ENCODE data around the gene RAB17. TPM values are rescaled to one million over a fixed set of nuclear protein-coding genes. Genes with fewer than 3 reads are reported as not detected.

The RAB17 gene
- total RNA-seq, 5 donors from 2014 or later (not counting 1 experiment from before 2014, with no cell fraction given), result 0.32 to 0.73 (median 0.62) TPM; not detected in 2

GRCh38 chr2:237629739-237630138 is 39.2 kb upstream of the RAB17 start:
- ChIA-PET POLR2A (no interaction called here), CTCF (no interaction called here)
- 100% methylated on average over 1 of the region's 8 CpGs for WGBS (ENCODE audit: insufficient coverage)
- Histone ChIP-seq H3K9me3 (no peaks in the 10 kb centered on the region), H3K36me3 (ENCODE audit: control insufficient read depth in 2 of 2, extremely low read depth in 1 of 2, insufficient read depth in 1 of 2, low read length in 1 of 2) (no peaks in the 10 kb centered on the region), H3K27ac (ENCODE audit: low read length) (no peak overlapping the region), H3K4me1 (ENCODE audit: control insufficient read depth in 1 of 2, extremely low read depth in 1 of 2, insufficient read depth in 2 of 2, low read length in 2 of 2) (peaks cover 0 to 15% of the 10 kb centered on the region in 2 experiments), H3K27me3 (replicated peaks in 1 of 2; ENCODE audit: control insufficient read depth in 2 of 2, extremely low read depth in 1 of 2, insufficient read depth in 2 of 2, low read length in 1 of 2) (peaks cover 0 to 61% of the 10 kb centered on the region in 2 experiments), H3K4me3 (ENCODE audit: control insufficient read depth in 1 of 2, extremely low read depth in 1 of 2, low read length in 1 of 2) (no peak overlapping the region)
- Mint-ChIP-seq H3K27ac (no peak overlapping the region), H3K9me3 (peaks cover under 1 to 4% (median 4%) of the 10 kb centered on the region in 3 donors), H3K4me3 (peak overlapping the region in 1 of 3 donors; percentile 28), H3K27me3 (peaks cover 29 to 44% of the 10 kb centered on the region in 2 donors), H3K4me1 (peaks cover 15 to 26% (median 25%) of the 10 kb centered on the region in 3 donors), H3K36me3 (peaks cover 5% of the 10 kb centered on the region)
- ATAC-seq (replicated peaks in 1 of 4), result no peak
- no peak for DNase-seq

- POLR2A ChIA-PET, result no interaction called here
- ATAC-seq (replicated peaks in 1 of 4), result no peak
- Histone ChIP-seq H3K27ac (ENCODE audit: low read length) (no peak overlapping the region), H3K4me1 (ENCODE audit: control insufficient read depth in 1 of 2, extremely low read depth in 1 of 2, insufficient read depth in 2 of 2, low read length in 2 of 2) (peaks cover 0 to 15% of the 10 kb centered on the region in 2 experiments), H3K9me3 (no peaks in the 10 kb centered on the region), H3K27me3 (replicated peaks in 1 of 2; ENCODE audit: control insufficient read depth in 2 of 2, extremely low read depth in 1 of 2, insufficient read depth in 2 of 2, low read length in 1 of 2) (peaks cover 0 to 64% of the 10 kb centered on the region in 2 experiments), H3K4me3 (ENCODE audit: control insufficient read depth in 1 of 2, extremely low read depth in 1 of 2, low read length in 1 of 2) (no peak overlapping the region), H3K36me3 (ENCODE audit: control insufficient read depth in 2 of 2, extremely low read depth in 1 of 2, insufficient read depth in 1 of 2, low read length in 1 of 2) (no peaks in the 10 kb centered on the region)
- no peaks in the 10 kb centered on the region for H3K9me3 Mint-ChIP-seq
- peaks cover 4% of the 10 kb centered on the region for H3K36me3 Mint-ChIP-seq
- WGBS (ENCODE audit: insufficient coverage), result no CpG with 5 or more reads among the region's 1 CpG
- H3K4me3 Mint-ChIP-seq, result peak overlapping the region in 1 of 3 donors; percentile 81
- no peak overlapping the region for H3K27ac Mint-ChIP-seq
- H3K27me3 Mint-ChIP-seq, result peaks cover 29 to 43% of the 10 kb centered on the region in 2 donors
- DNase-seq, result no peak
- CTCF ChIA-PET, result no interaction called here
- H3K4me1 Mint-ChIP-seq, result peaks cover 15 to 26% (median 25%) of the 10 kb centered on the region in 3 donors
Observed at GRCh38 chr2:237629188-237629534, 38.6 kb upstream of the RAB17 start.

GRCh38 chr2:237628247-237629187 is 38.0 kb upstream of the RAB17 start:
- CTCF ChIA-PET, result no interaction called here

GRCh38 chr2:237627441-237628246 is 37.1 kb upstream of the RAB17 start, which contains the start of gene LRRFIP1:
TSS of gene LRRFIP1 (plus strand) at chr2:237627587. CDS start at chr2:237627645, 58 bp downstream.
- Histone ChIP-seq H3K27me3 (replicated peaks in 1 of 2; ENCODE audit: control insufficient read depth in 2 of 2, extremely low read depth in 1 of 2, insufficient read depth in 2 of 2, low read length in 1 of 2) (peaks cover 0 to 55% of the 10 kb centered on the region in 2 experiments), H3K9me3 (no peaks in the 10 kb centered on the region), H3K36me3 (ENCODE audit: control insufficient read depth in 2 of 2, extremely low read depth in 1 of 2, insufficient read depth in 1 of 2, low read length in 1 of 2) (no peaks in the 10 kb centered on the region), H3K27ac (ENCODE audit: low read length) (no peak within 1 kb of the TSS), H3K4me1 (ENCODE audit: control insufficient read depth in 1 of 2, extremely low read depth in 1 of 2, insufficient read depth in 2 of 2, low read length in 2 of 2) (peaks cover 0 to 15% of the 10 kb centered on the region in 2 experiments), H3K4me3 (ENCODE audit: control insufficient read depth in 1 of 2, extremely low read depth in 1 of 2, low read length in 1 of 2) (peak within 1 kb of the TSS; percentile 32 to 77)
- POLR2A ChIA-PET, result interaction anchor here in 1 of 2 donors (0.6 kb wide), 1 partner anchor 61 kb away, joined by 3 read pairs; no protein-coding TSS in a partner anchor
- Mint-ChIP-seq H3K27ac (no peak within 1 kb of the TSS), H3K36me3 (peaks cover 4% of the 10 kb centered on the region), H3K4me3 (peak within 1 kb of the TSS; percentile 79 to 84 (median 81)), H3K4me1 (peaks cover 15 to 26% (median 25%) of the 10 kb centered on the region in 3 donors), H3K27me3 (peaks cover 26 to 38% of the 10 kb centered on the region in 2 donors), H3K9me3 (no peaks in the 10 kb centered on the region)
- CTCF ChIA-PET, result no interaction called here
- ATAC-seq (replicated peaks in 1 of 4), result peak; percentile 69 to 79 (median 74)
- peak in 3 of 35 experiments; percentile 21 to 27 (median 26) for DNase-seq
- under 1% methylated on average over 97 of the region's 114 CpGs for WGBS (ENCODE audit: insufficient coverage)

More at GRCh38 chr2:237628247-237629187, 38.0 kb upstream of the RAB17 start:
- no peak for ATAC-seq (replicated peaks in 1 of 4)
- no peak for DNase-seq
- POLR2A ChIA-PET, result interaction anchor here in 1 of 2 donors (0.6 kb wide), 1 partner anchor 60 kb away, joined by 3 read pairs; no protein-coding TSS in a partner anchor
- Mint-ChIP-seq H3K27me3 (peaks cover 29 to 42% of the 10 kb centered on the region in 2 donors), H3K36me3 (peaks cover 4% of the 10 kb centered on the region), H3K4me1 (peaks cover 15 to 26% (median 25%) of the 10 kb centered on the region in 3 donors), H3K9me3 (no peaks in the 10 kb centered on the region), H3K27ac (no peak overlapping the region), H3K4me3 (peak overlapping the region; percentile 79 to 84 (median 81))
- Histone ChIP-seq H3K36me3 (ENCODE audit: control insufficient read depth in 2 of 2, extremely low read depth in 1 of 2, insufficient read depth in 1 of 2, low read length in 1 of 2) (no peaks in the 10 kb centered on the region), H3K4me3 (ENCODE audit: control insufficient read depth in 1 of 2, extremely low read depth in 1 of 2, low read length in 1 of 2) (peak overlapping the region; percentile 32 to 77), H3K27ac (ENCODE audit: low read length) (no peak overlapping the region), H3K9me3 (no peaks in the 10 kb centered on the region), H3K4me1 (ENCODE audit: control insufficient read depth in 1 of 2, extremely low read depth in 1 of 2, insufficient read depth in 2 of 2, low read length in 2 of 2) (peaks cover 0 to 15% of the 10 kb centered on the region in 2 experiments), H3K27me3 (replicated peaks in 1 of 2; ENCODE audit: control insufficient read depth in 2 of 2, extremely low read depth in 1 of 2, insufficient read depth in 2 of 2, low read length in 1 of 2) (peaks cover 0 to 64% of the 10 kb centered on the region in 2 experiments)
- 70% methylated on average over 9 of the region's 14 CpGs for WGBS (ENCODE audit: insufficient coverage)

- WGBS (ENCODE audit: insufficient coverage), result 24% methylated on average over 46 of the region's 54 CpGs
- Mint-ChIP-seq H3K36me3 (peaks cover 4% of the 10 kb centered on the region), H3K27me3 (peaks cover 25 to 37% of the 10 kb centered on the region in 2 donors), H3K27ac (no peak overlapping the region), H3K4me3 (peak overlapping the region; percentile 64 to 79 (median 78)), H3K4me1 (peaks cover 15 to 26% (median 25%) of the 10 kb centered on the region in 3 donors), H3K9me3 (no peaks in the 10 kb centered on the region)
- ChIA-PET CTCF (interaction anchor here in 1 of 2 donors (0.6 kb wide), 1 partner anchor 116 kb away, joined by 4 read pairs; no protein-coding TSS in a partner anchor), POLR2A (no interaction called here)
- H3K27ac ChIP-seq (ENCODE audit: low read length), result no peak overlapping the region
- H3K9me3 ChIP-seq, result no peaks in the 10 kb centered on the region
- no peaks in the 10 kb centered on the region for H3K36me3 ChIP-seq (ENCODE audit: control insufficient read depth in 2 of 2, extremely low read depth in 1 of 2, insufficient read depth in 1 of 2, low read length in 1 of 2)
- ATAC-seq (replicated peaks in 1 of 4), result peak; percentile 19 to 39 (median 22)
- H3K27me3 ChIP-seq (replicated peaks in 1 of 2; ENCODE audit: control insufficient read depth in 2 of 2, extremely low read depth in 1 of 2, insufficient read depth in 2 of 2, low read length in 1 of 2), result peaks cover 0 to 48% of the 10 kb centered on the region in 2 experiments
- peaks cover 0 to 15% of the 10 kb centered on the region in 2 experiments for H3K4me1 ChIP-seq (ENCODE audit: control insufficient read depth in 1 of 2, extremely low read depth in 1 of 2, insufficient read depth in 2 of 2, low read length in 2 of 2)
- peak overlapping the region; percentile 32 to 49 for H3K4me3 ChIP-seq (ENCODE audit: control insufficient read depth in 1 of 2, extremely low read depth in 1 of 2, low read length in 1 of 2)
- DNase-seq, result peak in 1 of 35 experiments; percentile 21
Observed at GRCh38 chr2:237626813-237627440, 36.4 kb upstream of the RAB17 start.

Measured in T-cell (primary cell).